ENCODE data around the gene UBN1.

Gene UBN1

GRCh38 chr16:4910828-4911227, 63.5 kb downstream of the UBN1 start:
- no peak for DNase-seq (ENCODE audit: low read depth, low spot score)
- TF ChIP-seq ZNF274 (IDR thresholded peaks at IDR 0.05; ENCODE audit: low read depth, low read length) (no peak), YY1 (IDR thresholded peaks at IDR 0.05; ENCODE audit: insufficient read depth, insufficient read length) (no peak), SUZ12 (IDR thresholded peaks at IDR 0.05; ENCODE audit: extremely low read depth, insufficient read depth, insufficient read length) (no peak)
- Histone ChIP-seq H3K9ac (ENCODE audit: insufficient read length, low read depth) (no peak overlapping the region), H3K27me3 (ENCODE audit: insufficient read depth, insufficient read length) (no peaks in the 10 kb centered on the region), H3K4me3 (ENCODE audit: insufficient read length, low read depth) (no peak overlapping the region), H3K9me3 (ENCODE audit: insufficient read depth, low read length) (no peaks in the 10 kb centered on the region), H3K36me3 (ENCODE audit: insufficient read depth, insufficient read length, low read length) (no peaks in the 10 kb centered on the region), H3K4me1 (ENCODE audit: insufficient read depth, insufficient read length) (peaks cover 12% of the 10 kb centered on the region)

DNA sequence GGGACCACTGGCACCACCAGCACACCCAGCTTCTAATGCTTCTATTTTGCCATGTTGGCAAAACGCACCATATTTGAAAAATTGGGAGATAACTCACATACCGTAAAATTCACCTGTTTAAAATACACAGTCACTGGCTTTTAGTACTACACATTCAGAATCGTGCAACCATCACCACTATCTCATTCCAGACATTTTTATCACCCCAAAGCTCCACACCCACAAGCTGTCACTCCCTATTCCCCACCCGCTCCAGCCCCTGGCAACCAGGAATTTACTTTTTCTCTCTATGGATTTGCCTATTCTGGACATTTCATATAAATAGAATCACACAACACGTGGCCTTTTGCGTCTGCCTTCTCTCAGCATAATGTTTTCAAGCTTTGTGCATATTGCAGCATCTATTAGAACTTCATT, 64.7 kb downstream of the UBN1 start:
- Histone ChIP-seq H3K9ac (ENCODE audit: insufficient read length, low read depth) (no peak overlapping the region), H3K27me3 (ENCODE audit: insufficient read depth, insufficient read length) (no peaks in the 10 kb centered on the region), H3K4me3 (ENCODE audit: insufficient read length, low read depth) (no peak overlapping the region), H3K9me3 (ENCODE audit: insufficient read depth, low read length) (no peaks in the 10 kb centered on the region), H3K36me3 (ENCODE audit: insufficient read depth, insufficient read length, low read length) (no peaks in the 10 kb centered on the region), H3K4me1 (ENCODE audit: insufficient read depth, insufficient read length) (peaks cover 12% of the 10 kb centered on the region)
- no peak for DNase-seq (ENCODE audit: low read depth, low spot score)
- TF ChIP-seq SUZ12 (IDR thresholded peaks at IDR 0.05; ENCODE audit: extremely low read depth, insufficient read depth, insufficient read length) (no peak), YY1 (IDR thresholded peaks at IDR 0.05; ENCODE audit: insufficient read depth, insufficient read length) (no peak), ZNF274 (IDR thresholded peaks at IDR 0.05; ENCODE audit: low read depth, low read length) (no peak)

GRCh38 chr16:4913130-4913773, 66.0 kb downstream of the UBN1 start:
- Histone ChIP-seq H3K4me1 (ENCODE audit: insufficient read depth, insufficient read length) (peaks cover 12% of the 10 kb centered on the region), H3K9ac (ENCODE audit: insufficient read length, low read depth) (no peak overlapping the region)

GRCh38 chr16:4913774-4914525, 66.7 kb downstream of the UBN1 start:
- no peak overlapping the region for H3K4me3 ChIP-seq (ENCODE audit: insufficient read length, low read depth)
- H3K9ac ChIP-seq (ENCODE audit: insufficient read length, low read depth), result no peak overlapping the region
- no peaks in the 10 kb centered on the region for H3K9me3 ChIP-seq (ENCODE audit: insufficient read depth, low read length)
- TF ChIP-seq ZNF274 (IDR thresholded peaks at IDR 0.05; ENCODE audit: low read depth, low read length) (no peak), SUZ12 (IDR thresholded peaks at IDR 0.05; ENCODE audit: extremely low read depth, insufficient read depth, insufficient read length) (no peak), YY1 (IDR thresholded peaks at IDR 0.05; ENCODE audit: insufficient read depth, insufficient read length) (no peak)
- H3K27me3 ChIP-seq (ENCODE audit: insufficient read depth, insufficient read length), result no peaks in the 10 kb centered on the region
- H3K36me3 ChIP-seq (ENCODE audit: insufficient read depth, insufficient read length, low read length), result no peaks in the 10 kb centered on the region
- DNase-seq (ENCODE audit: low read depth, low spot score), result no peak
- peaks cover 16% of the 10 kb centered on the region for H3K4me1 ChIP-seq (ENCODE audit: insufficient read depth, insufficient read length)

More at GRCh38 chr16:4913130-4913773, 66.0 kb downstream of the UBN1 start:
- Histone ChIP-seq H3K4me3 (ENCODE audit: insufficient read length, low read depth) (no peak overlapping the region), H3K9me3 (ENCODE audit: insufficient read depth, low read length) (no peaks in the 10 kb centered on the region), H3K36me3 (ENCODE audit: insufficient read depth, insufficient read length, low read length) (no peaks in the 10 kb centered on the region), H3K27me3 (ENCODE audit: insufficient read depth, insufficient read length) (no peaks in the 10 kb centered on the region)
- DNase-seq (ENCODE audit: low read depth, low spot score), result no peak
- TF ChIP-seq ZNF274 (IDR thresholded peaks at IDR 0.05; ENCODE audit: low read depth, low read length) (no peak), SUZ12 (IDR thresholded peaks at IDR 0.05; ENCODE audit: extremely low read depth, insufficient read depth, insufficient read length) (no peak), YY1 (IDR thresholded peaks at IDR 0.05; ENCODE audit: insufficient read depth, insufficient read length) (no peak)

DNA sequence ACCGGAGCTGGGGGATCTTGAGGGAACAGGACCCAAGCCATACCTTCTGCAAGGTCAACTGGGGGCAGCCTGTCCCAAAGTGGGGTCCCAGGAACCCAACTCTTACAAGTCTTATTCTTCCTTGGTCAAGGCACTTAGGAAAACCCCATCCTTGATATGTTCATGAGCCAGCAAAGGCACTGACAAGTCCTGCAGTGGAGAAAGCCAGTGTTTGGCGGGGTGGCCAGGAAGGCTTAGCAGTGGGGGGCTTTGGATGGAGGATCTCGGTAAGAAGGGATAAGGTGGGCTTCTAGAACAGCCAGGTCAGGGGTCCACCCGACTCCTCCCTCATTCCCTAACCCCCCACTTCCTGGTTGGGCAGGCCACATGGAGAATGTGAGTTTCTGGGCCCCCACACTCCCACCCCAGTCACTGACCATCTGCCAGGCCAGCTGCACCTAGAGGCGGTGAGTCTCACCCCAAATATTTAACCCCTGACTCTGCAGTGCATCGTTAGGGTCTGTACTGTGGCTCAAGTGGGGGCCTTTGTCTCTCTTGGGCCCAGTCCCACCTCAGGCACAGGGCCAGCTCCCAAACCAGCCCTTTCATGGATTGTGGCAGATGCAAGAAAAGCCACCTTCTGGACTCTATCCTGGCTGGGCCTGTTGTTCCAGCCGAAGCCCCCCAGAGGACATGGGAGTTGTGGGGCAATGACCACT, 67.4 kb downstream of the UBN1 start:
- TF ChIP-seq ZNF274 (IDR thresholded peaks at IDR 0.05; ENCODE audit: low read depth, low read length) (no peak), SUZ12 (IDR thresholded peaks at IDR 0.05; ENCODE audit: extremely low read depth, insufficient read depth, insufficient read length) (no peak), YY1 (IDR thresholded peaks at IDR 0.05; ENCODE audit: insufficient read depth, insufficient read length) (no peak)
- no peak overlapping the region for H3K9ac ChIP-seq (ENCODE audit: insufficient read length, low read depth)
- H3K4me3 ChIP-seq (ENCODE audit: insufficient read length, low read depth), result no peak overlapping the region
- DNase-seq (ENCODE audit: low read depth, low spot score), result no peak
- H3K27me3 ChIP-seq (ENCODE audit: insufficient read depth, insufficient read length), result no peaks in the 10 kb centered on the region
- H3K4me1 ChIP-seq (ENCODE audit: insufficient read depth, insufficient read length), result peaks cover 14% of the 10 kb centered on the region
- no peaks in the 10 kb centered on the region for H3K9me3 ChIP-seq (ENCODE audit: insufficient read depth, low read length)
- no peaks in the 10 kb centered on the region for H3K36me3 ChIP-seq (ENCODE audit: insufficient read depth, insufficient read length, low read length)

- TF ChIP-seq SUZ12 (IDR thresholded peaks at IDR 0.05; ENCODE audit: extremely low read depth, insufficient read depth, insufficient read length) (no peak), YY1 (IDR thresholded peaks at IDR 0.05; ENCODE audit: insufficient read depth, insufficient read length) (no peak), ZNF274 (IDR thresholded peaks at IDR 0.05; ENCODE audit: low read depth, low read length) (no peak)
- Histone ChIP-seq H3K9me3 (ENCODE audit: insufficient read depth, low read length) (no peaks in the 10 kb centered on the region), H3K4me1 (ENCODE audit: insufficient read depth, insufficient read length) (peaks cover 11% of the 10 kb centered on the region), H3K9ac (ENCODE audit: insufficient read length, low read depth) (no peak overlapping the region), H3K36me3 (ENCODE audit: insufficient read depth, insufficient read length, low read length) (no peaks in the 10 kb centered on the region), H3K27me3 (ENCODE audit: insufficient read depth, insufficient read length) (no peaks in the 10 kb centered on the region), H3K4me3 (ENCODE audit: insufficient read length, low read depth) (no peak overlapping the region)
- DNase-seq (ENCODE audit: low read depth, low spot score), result no peak
Observed at GRCh38 chr16:4915226-4915761, 68.0 kb downstream of the UBN1 start.
